Progenitor cell of endocrine pancreas (in vitro differentiated cells): Measurements from ENCODE around the gene GALNT2. TPM values are rescaled to one million over a fixed set of nuclear protein-coding genes. Genes with fewer than 3 reads are reported as not detected.

Experiments used
- DNase-seq: peaks from one replicate; pipeline ENCODE4 v3.0.0; 2021; ENCODE audit warnings: low spot score; ENCODE audit not compliant: unreplicated experiment
- H3K27ac Mint-ChIP-seq: 2 replicates; pipeline ENCODE4 v1.8.0; 2021; ENCODE audit warnings: mild to moderate bottlenecking, moderate library complexity, mixed read lengths
- H3K27me3 Mint-ChIP-seq: 2 replicates; pipeline ENCODE4 v1.8.0; 2021; ENCODE audit warnings: mixed read lengths
- H3K36me3 Mint-ChIP-seq: 2 replicates; pipeline ENCODE4 v1.8.0; 2022; ENCODE audit warnings: mixed read lengths; ENCODE audit not compliant: insufficient read depth
- H3K4me1 Mint-ChIP-seq: 2 replicates; pipeline ENCODE4 v1.8.0; 2021; ENCODE audit warnings: low read depth, mixed read lengths
- H3K4me3 Mint-ChIP-seq: 2 replicates; pipeline ENCODE4 v1.8.0; 2021; ENCODE audit warnings: low read depth, mild to moderate bottlenecking, moderate library complexity, mixed read lengths
- H3K9me3 Mint-ChIP-seq: 2 replicates; pipeline ENCODE4 v1.8.0; 2021; ENCODE audit warnings: low read depth, mixed read lengths
- CTCF ChIP-seq: fragments of 200-600 bp; sonication (generic); IDR thresholded peaks from one replicate; pipeline ENCODE4 v1.5.0; 2021; ENCODE audit warnings: antibody characterized with exemption, mild to moderate bottlenecking; ENCODE audit not compliant: unreplicated experiment
- total RNA-seq: library from RNA; stranded (reverse); gene quantifications from 2 replicates; pipeline ENCODE4 v1.2.1, GENCODE V29; 2021

The GALNT2 gene
- total RNA-seq, 1 donor from 2014 or later, result 95.2 TPM

- no peaks in the 10 kb centered on the region for H3K27me3 Mint-ChIP-seq
- no peak for DNase-seq
- TF ChIP-seq CTCF, result no peak
- H3K4me1 Mint-ChIP-seq, result peaks cover 41% of the 10 kb centered on the region
- peaks cover 1% of the 10 kb centered on the region for H3K36me3 Mint-ChIP-seq
- no peak overlapping the region for H3K27ac Mint-ChIP-seq
- H3K4me3 Mint-ChIP-seq, result no peak overlapping the region
- H3K9me3 Mint-ChIP-seq, result no peaks in the 10 kb centered on the region
These were observed 40.9 kb downstream of the GALNT2 start for GRCh38 chr1:230107941-230108340.

- no peak for DNase-seq
- Mint-ChIP-seq H3K4me1 (peaks cover 48% of the 10 kb centered on the region), H3K4me3 (no peak overlapping the region), H3K27ac (no peak overlapping the region), H3K27me3 (no peaks in the 10 kb centered on the region), H3K36me3 (peaks cover 1% of the 10 kb centered on the region), H3K9me3 (no peaks in the 10 kb centered on the region)
- TF ChIP-seq CTCF, result no peak
These were observed 41.5 kb downstream of the GALNT2 start for GRCh38 chr1:230108580-230108979.

- H3K27me3 Mint-ChIP-seq, result no peaks in the 10 kb centered on the region
- H3K4me1 Mint-ChIP-seq, result peaks cover 46% of the 10 kb centered on the region
- peak overlapping the region; percentile 52 for H3K27ac Mint-ChIP-seq
- no peak for DNase-seq
- peaks cover 2% of the 10 kb centered on the region for H3K36me3 Mint-ChIP-seq
- no peak for TF ChIP-seq CTCF
- H3K9me3 Mint-ChIP-seq, result no peaks in the 10 kb centered on the region
- H3K4me3 Mint-ChIP-seq, result no peak overlapping the region
These were observed 42.0 kb downstream of the GALNT2 start for GRCh38 chr1:230109066-230109465.

- peaks cover 40% of the 10 kb centered on the region for H3K4me1 Mint-ChIP-seq
- H3K4me3 Mint-ChIP-seq, result no peak overlapping the region
- DNase-seq, result no peak
- H3K36me3 Mint-ChIP-seq, result peaks cover 7% of the 10 kb centered on the region
- no peak for TF ChIP-seq CTCF
- H3K27me3 Mint-ChIP-seq, result no peaks in the 10 kb centered on the region
- H3K27ac Mint-ChIP-seq, result peak overlapping the region; percentile 30
- H3K9me3 Mint-ChIP-seq, result no peaks in the 10 kb centered on the region
These were observed 43.0 kb downstream of the GALNT2 start for GRCh38 chr1:230109895-230110667.

- no peak for DNase-seq
- H3K36me3 Mint-ChIP-seq, result peaks cover 10% of the 10 kb centered on the region
- no peak for TF ChIP-seq CTCF
- H3K4me3 Mint-ChIP-seq, result no peak overlapping the region
- H3K27ac Mint-ChIP-seq, result no peak overlapping the region
- H3K9me3 Mint-ChIP-seq, result no peaks in the 10 kb centered on the region
- H3K27me3 Mint-ChIP-seq, result no peaks in the 10 kb centered on the region
- peaks cover 33% of the 10 kb centered on the region for H3K4me1 Mint-ChIP-seq
These were observed 43.9 kb downstream of the GALNT2 start for GRCh38 chr1:230110971-230111370.
